ENCODE results near the gene ZFR.

DNA sequence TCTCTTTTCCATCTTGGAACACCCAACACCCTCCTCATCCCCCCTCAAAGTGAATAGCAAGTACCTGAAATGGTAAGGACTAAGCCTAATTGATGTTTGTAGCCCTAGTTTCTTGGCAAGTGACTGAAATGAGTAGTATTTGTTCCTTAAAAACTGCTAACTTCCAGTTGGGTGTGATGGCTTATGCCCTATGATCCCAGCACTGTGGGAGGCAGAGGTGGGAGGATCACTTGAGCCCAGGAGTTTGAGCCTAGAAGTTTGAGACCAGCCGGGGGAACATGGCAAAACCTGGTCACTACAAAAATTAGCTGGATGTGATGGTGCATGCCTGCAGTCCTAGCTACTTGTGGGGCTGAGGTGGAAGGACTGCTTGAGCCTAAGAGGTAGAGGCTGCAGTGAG lies 44.1 kb downstream of the ZFR start:
- TF ChIP-seq, protein P1, sequence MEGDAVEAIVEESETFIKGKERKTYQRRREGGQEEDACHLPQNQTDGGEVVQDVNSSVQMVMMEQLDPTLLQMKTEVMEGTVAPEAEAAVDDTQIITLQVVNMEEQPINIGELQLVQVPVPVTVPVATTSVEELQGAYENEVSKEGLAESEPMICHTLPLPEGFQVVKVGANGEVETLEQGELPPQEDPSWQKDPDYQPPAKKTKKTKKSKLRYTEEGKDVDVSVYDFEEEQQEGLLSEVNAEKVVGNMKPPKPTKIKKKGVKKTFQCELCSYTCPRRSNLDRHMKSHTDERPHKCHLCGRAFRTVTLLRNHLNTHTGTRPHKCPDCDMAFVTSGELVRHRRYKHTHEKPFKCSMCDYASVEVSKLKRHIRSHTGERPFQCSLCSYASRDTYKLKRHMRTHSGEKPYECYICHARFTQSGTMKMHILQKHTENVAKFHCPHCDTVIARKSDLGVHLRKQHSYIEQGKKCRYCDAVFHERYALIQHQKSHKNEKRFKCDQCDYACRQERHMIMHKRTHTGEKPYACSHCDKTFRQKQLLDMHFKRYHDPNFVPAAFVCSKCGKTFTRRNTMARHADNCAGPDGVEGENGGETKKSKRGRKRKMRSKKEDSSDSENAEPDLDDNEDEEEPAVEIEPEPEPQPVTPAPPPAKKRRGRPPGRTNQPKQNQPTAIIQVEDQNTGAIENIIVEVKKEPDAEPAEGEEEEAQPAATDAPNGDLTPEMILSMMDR (IDR thresholded peaks at IDR 0.05) = no peak
- TF ChIP-seq POLR2AphosphoS5 (IDR thresholded peaks at IDR 0.05) (no peak), EP300 (IDR thresholded peaks at IDR 0.05; ENCODE audit: low read depth) (no peak)
